UCSD-AML1 (cell line): ENCODE measurements around the gene ALOXE3.
"Not testable (repeated sequence)": the region's sequence is repeated elsewhere in the genome, so short reads cannot be mapped to it uniquely, and the experiment has no call there.

ENCODE experiments used
- DNase-seq: peaks from one replicate; lab custom pipeline; 2025; ENCODE audit not compliant: unreplicated experiment; lab: John Stamatoyannopoulos, UW

The ALOXE3 gene

GRCh38 chr17:8100763-8101162 lies 17.6 kb downstream of the ALOXE3 start:
- DNase-seq, result no peak

- DNase-seq, result no peak
These were observed 18.2 kb downstream of the ALOXE3 start for GRCh38 chr17:8100111-8100510.

- no peak for DNase-seq
These were observed 21.8 kb downstream of the ALOXE3 start for GRCh38 chr17:8096541-8096940.

GRCh38 chr17:8095361-8095760 lies 23.0 kb downstream of the ALOXE3 start:
- no peak for DNase-seq

- DNase-seq, result no peak
These were observed 27.2 kb downstream of the ALOXE3 start for GRCh38 chr17:8091033-8091687.

DNA sequence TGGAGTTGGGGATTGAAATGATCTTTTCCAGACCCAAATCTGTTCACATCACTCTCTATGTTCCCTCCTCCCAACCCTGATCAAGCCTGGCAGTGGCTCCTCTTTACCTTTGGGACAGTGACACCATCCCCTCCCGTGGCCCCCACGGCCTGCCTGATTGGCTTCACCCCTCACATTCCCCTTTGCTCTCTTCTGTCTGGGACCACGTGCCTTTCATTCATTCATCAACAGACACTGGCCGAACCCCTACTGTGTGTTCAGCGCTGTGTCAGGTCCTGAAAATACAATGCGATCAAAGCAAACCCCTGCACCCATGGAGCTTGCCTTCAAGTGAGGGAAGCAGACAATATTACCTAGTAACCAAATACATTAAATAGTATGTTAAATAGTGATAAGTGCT lies 28.6 kb downstream of the ALOXE3 start:
- no peak for DNase-seq

DNA sequence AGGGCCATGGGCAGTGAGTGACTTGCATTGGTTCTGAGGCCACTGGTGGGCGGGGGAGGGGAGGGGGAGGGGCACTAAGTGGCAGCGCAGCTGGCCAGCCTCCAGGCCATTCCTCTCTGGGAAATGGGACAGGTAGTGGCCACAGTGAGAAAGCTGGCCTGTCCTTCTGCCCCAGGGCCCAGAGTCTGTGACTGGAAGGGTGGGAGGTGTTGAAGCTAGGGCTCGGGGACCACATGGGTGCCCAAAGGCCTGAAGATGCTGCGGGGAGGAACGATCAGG lies 30.4 kb downstream of the ALOXE3 start:
- no peak for DNase-seq

DNA sequence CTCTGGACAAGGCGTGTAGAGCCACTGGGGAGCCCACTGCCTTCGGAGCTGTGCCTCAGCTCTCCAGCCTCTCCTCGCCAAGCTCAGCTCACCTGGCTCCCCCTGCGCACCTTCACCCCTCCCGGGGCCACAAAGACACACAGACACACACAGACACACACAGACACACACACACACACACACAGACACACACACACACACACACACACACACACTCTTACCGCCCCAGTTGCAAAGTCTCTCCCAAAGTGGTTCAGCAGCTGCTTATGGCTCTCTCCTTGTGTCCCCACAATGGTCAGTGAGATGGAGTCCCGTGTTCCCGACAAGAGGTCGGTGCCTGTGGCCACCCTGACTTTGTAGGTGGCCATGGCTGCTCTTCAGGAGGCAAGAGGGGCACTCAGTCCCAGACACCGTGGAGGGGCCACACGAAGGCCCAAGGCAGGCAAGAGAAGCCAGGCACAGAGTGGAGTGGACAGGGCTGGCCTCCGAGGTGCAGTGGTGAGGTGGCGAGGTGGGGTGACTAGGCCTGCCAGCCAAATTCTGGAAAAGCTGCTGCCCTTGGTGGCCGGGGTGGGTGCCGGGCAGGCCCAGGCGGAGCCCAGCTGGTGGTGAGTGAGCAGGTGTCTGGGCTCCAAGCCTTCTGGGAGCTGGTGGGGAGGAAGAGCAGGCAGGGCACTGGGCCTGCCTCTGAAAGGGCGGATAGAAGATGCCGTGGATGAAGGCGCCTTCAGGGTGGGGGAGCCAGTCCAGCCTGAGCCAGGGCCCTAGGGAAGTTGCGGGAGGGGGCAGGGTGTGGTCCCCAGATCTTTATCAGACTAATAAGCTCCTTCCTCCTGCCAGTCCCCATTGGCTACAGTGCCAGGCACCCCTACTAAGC lies 31.0 kb downstream of the ALOXE3 start, which contains the start of gene ALOX12B:
Gene ALOX12B (minus strand): TSS at position 642 of the 877 bp plus-strand sequence. CDS start 274 bp downstream, at position 368.
- no peak for DNase-seq

- no peak for DNase-seq
These were observed 34.1 kb downstream of the ALOXE3 start for GRCh38 chr17:8084250-8084649.

DNA sequence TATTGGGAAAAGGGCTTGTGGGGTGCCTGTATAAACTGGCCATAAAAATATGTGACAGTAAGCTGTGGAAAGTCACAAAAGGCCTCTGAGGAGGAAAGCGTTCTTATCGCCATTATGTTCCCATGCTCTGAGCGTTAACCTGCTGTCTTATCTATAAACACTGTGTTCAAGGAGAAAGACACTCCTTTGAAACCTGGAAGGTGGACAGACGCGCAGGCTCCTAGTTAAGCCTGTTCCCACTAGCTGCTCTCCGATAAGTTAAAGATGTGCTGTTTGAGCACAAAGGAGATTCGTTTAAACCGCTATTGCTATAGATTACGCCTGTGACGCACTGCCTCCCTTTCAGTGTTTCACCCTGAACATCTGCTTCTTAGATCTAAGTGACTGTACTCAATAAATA lies 36.0 kb downstream of the ALOXE3 start:
- DNase-seq, result no peak

DNA sequence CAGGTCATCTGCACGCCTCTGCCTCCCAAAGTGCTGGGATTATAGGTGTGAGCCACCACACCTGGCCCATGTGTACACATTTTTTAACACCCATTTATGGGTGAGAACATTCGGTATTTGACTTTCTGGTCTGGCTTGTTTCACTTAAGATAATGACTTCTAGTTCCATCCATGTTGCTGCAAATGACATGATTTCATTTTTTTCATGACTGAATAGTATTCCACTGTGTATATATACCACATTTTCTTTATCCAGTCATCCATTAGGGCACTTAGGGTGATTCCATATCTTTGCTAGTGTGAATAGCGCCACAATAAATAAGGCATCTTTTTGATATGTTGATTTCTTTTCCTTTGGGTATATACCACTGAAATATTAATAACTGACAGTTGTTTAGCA lies 36.4 kb downstream of the ALOXE3 start:
- DNase-seq, result no peak

GRCh38 chr17:8080799-8081219 lies 37.5 kb downstream of the ALOXE3 start:
- no peak for DNase-seq

- no peak for DNase-seq
These were observed 38.0 kb downstream of the ALOXE3 start for GRCh38 chr17:8080208-8080798.

DNA sequence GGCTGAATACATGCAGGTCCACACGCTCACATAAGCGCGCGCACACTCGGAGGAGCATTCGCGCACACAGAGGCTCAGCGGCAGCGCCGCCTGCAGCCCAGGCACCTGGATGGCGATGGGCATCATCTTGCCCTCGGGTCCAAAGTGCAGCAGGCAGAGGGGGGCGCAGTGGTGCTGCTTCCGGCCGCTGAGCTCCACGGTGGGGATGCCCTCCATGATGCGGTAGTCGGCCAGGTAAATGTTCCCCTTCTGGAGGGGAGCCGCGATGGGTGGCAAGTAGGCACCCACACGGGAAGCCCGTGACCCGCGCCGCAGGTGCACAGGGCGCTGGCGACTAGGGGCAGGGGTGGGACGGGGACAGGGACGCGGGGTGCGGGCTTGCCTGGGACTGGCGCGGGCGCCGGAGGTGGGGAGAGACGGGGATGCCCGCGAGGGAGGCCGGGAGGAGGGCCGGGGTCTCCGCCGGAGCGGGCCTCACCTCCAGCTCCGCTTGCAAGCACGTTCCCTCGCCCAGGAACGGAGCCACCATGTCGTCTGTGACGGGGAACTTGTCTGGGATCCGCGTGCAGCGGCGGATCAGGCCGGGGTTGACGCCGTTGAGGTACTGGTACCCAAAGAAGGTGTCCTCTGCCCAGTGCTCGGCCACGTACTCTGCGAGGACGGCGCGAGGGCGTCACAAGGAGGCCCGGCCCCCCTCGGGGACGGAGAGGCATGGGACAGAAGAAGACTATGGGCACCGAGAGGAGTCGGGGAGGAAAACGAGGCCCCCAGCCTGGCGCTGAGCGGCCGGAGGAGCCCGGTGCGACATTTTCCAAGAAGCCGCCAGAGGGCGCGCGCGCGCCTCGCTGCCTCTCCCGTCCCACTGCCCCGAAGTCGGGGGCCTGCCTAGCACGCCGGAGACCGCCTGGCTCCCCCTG lies 38.8 kb downstream of the ALOXE3 start:
- peak; percentile 82 for DNase-seq

DNA sequence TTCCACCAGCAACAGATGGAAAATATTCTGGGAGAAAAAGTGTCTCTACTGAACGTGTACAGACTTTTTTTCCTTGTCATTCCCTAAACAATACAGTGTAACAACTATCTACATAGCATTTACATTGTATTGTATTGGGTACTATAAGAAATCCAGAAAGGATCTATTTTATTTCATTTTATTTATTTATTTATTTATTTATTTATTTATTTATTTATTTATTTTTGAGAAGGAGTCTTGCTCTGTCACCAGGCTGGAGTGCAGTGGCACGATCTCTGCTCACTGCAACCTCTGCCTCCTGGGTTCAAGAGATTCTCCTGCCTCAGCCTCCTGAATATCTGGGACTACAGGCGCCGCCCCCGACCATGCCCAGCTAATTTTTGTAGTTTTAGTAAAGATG lies 40.4 kb downstream of the ALOXE3 start:
- not testable (repeated sequence) for DNase-seq

- no peak for DNase-seq
These were observed 41.6 kb downstream of the ALOXE3 start for GRCh38 chr17:8076502-8077266.

DNA sequence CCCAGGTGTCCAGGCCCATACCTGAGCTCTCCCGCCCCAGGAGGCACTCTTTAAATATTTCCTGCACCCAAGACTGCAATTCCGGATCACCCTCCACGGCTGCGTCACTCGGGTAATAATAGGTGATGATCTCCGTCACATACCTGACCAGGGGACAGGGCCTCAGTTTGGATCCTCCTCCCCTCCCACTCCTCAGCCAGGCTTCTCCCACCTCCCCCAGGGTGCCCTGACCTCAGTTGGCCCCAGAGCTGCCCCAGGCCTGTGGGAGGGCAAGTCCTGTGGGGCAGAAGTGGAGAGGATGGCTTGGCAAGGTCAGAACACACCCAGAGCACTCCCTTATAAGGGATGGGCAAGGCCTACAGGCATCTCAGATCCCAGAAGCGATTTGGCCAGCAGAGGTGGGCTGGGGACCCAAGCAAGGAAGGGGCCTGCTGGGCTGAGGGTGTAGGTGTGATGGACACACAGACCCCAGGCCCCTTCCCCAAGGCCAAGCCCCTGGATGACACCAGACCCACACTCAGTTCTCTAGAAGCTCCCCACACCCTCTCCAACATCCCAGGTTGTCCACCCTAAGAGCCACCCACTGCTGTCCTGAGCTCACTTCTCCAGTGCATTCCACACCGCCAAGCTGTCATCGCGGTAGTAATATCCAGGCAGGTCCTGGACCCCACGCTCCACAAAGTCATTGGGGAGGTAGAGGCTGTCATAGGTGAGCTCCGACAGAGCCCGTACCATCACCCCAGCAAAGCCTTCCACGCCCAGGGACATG lies 42.6 kb downstream of the ALOXE3 start:
- DNase-seq, result no peak

DNA sequence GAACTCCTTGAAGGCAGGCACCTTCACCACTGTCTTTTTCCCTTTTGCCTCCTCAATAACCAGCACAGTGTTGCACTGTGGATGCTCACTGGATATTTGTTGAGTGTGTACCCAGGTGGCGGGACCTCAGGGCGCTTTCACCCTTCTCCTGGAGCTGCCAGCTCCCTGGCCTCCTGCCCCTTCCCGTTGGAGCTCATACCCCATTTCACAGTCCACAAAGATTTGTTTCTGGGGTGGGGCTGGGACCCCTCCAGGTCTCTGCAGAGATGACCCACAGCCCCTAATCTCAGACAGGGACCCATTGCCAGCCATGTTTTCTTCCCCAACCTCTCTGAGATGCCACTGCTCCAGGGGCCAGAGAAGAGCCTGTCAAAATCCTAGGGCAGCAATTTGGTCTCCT lies 43.2 kb downstream of the ALOXE3 start:
- DNase-seq, result no peak

GRCh38 chr17:8074554-8074953 lies 43.8 kb downstream of the ALOXE3 start:
- DNase-seq, result no peak
